Activated T-helper 1 cell treated with Interleukin-2 at 50 U/mL for 16 hours (primary cell): Measurements from ENCODE around the gene ENPP3.

ENCODE experiments used
- DNase-seq: peaks from one replicate; pipeline ENCODE4 v3.0.0-alpha.2; 2020; ENCODE audit warnings: low read depth

ENPP3 gene

GRCh38 chr6:131642987-131643611, 6.0 kb downstream of the ENPP3 start:
- DNase-seq = no peak

- no peak for DNase-seq
Observed at GRCh38 chr6:131643855-131644460, 6.9 kb downstream of the ENPP3 start.

GRCh38 chr6:131644921-131645320, 7.8 kb downstream of the ENPP3 start:
- no peak for DNase-seq

GRCh38 chr6:131645846-131646245, 8.7 kb downstream of the ENPP3 start:
- no peak for DNase-seq

- no peak for DNase-seq
Observed at GRCh38 chr6:131646249-131646670, 9.2 kb downstream of the ENPP3 start.

GRCh38 chr6:131651782-131652181, 14.7 kb downstream of the ENPP3 start:
- no peak for DNase-seq

- no peak for DNase-seq
Observed at GRCh38 chr6:131652472-131652871, 15.4 kb downstream of the ENPP3 start.

- no peak for DNase-seq
Observed at GRCh38 chr6:131654326-131654725, 17.2 kb downstream of the ENPP3 start.

GRCh38 chr6:131655387-131655786, 18.3 kb downstream of the ENPP3 start:
- DNase-seq = no peak

- DNase-seq = no peak
Observed at GRCh38 chr6:131655951-131656350, 18.8 kb downstream of the ENPP3 start.

- no peak for DNase-seq
Observed at GRCh38 chr6:131656667-131657066, 19.6 kb downstream of the ENPP3 start.

- DNase-seq = no peak
Observed at GRCh38 chr6:131657222-131657621, 20.1 kb downstream of the ENPP3 start.

- DNase-seq = no peak
Observed at GRCh38 chr6:131657630-131658111, 20.6 kb downstream of the ENPP3 start.

- DNase-seq = no peak
Observed at GRCh38 chr6:131658287-131658686, 21.2 kb downstream of the ENPP3 start.

GRCh38 chr6:131660195-131660594, 23.1 kb downstream of the ENPP3 start:
- no peak for DNase-seq

- no peak for DNase-seq
Observed at GRCh38 chr6:131663578-131664165, 26.6 kb downstream of the ENPP3 start.

- no peak for DNase-seq
Observed at GRCh38 chr6:131669891-131670290, 32.8 kb downstream of the ENPP3 start.

GRCh38 chr6:131673184-131673583, 36.1 kb downstream of the ENPP3 start:
- DNase-seq = no peak

GRCh38 chr6:131678442-131678841, 41.3 kb downstream of the ENPP3 start:
- no peak for DNase-seq

- no peak for DNase-seq
Observed at GRCh38 chr6:131680868-131681267, 43.8 kb downstream of the ENPP3 start.

- no peak for DNase-seq
Observed at GRCh38 chr6:131681585-131681984, 44.5 kb downstream of the ENPP3 start.

GRCh38 chr6:131682442-131682841, 45.3 kb downstream of the ENPP3 start:
- DNase-seq = no peak

- no peak for DNase-seq
Observed at GRCh38 chr6:131683479-131683878, 46.4 kb downstream of the ENPP3 start.
